Mammary epithelial cell (primary cell): ENCODE results near the gene DPH3.

Experiments
- EZH2 ChIP-seq: IDR thresholded peaks from 2 replicates; pipeline ENCODE4 v1.6.1; 2012; ENCODE audit warnings: low read length, inconsistent platforms, borderline replicate concordance
- TF ChIP-seq, protein P1 (sequence below), 2 donors: IDR thresholded peaks in 1 of 2; conservative IDR thresholded peaks in 1 of 2; 2 replicates each; pipeline ENCODE4 v1.5.1; 2011 to 2012; ENCODE audit warnings: inconsistent platforms in 2 of 2, low read length in 2 of 2, mild to moderate bottlenecking in 2 of 2, control low read depth in 1 of 2, low read depth in 1 of 2; ENCODE audit not compliant: insufficient read depth in 1 of 2; ENCODE audit errors: extremely low read depth in 1 of 2

GRCh38 chr3:16289144-16289889 is 24.6 kb upstream of the DPH3 start:
- no peak for TF ChIP-seq EZH2
- TF ChIP-seq, protein P1, sequence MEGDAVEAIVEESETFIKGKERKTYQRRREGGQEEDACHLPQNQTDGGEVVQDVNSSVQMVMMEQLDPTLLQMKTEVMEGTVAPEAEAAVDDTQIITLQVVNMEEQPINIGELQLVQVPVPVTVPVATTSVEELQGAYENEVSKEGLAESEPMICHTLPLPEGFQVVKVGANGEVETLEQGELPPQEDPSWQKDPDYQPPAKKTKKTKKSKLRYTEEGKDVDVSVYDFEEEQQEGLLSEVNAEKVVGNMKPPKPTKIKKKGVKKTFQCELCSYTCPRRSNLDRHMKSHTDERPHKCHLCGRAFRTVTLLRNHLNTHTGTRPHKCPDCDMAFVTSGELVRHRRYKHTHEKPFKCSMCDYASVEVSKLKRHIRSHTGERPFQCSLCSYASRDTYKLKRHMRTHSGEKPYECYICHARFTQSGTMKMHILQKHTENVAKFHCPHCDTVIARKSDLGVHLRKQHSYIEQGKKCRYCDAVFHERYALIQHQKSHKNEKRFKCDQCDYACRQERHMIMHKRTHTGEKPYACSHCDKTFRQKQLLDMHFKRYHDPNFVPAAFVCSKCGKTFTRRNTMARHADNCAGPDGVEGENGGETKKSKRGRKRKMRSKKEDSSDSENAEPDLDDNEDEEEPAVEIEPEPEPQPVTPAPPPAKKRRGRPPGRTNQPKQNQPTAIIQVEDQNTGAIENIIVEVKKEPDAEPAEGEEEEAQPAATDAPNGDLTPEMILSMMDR (conservative IDR thresholded peaks at IDR 0.05 in 1 of 2, IDR thresholded peaks at IDR 0.05 in 1 of 2; ENCODE audit: extremely low read depth in 1 of 2, insufficient read depth in 1 of 2, low read depth in 1 of 2, low read length in 2 of 2) = no peak
